Measurements from ENCODE around the gene TNP1. TPM values are rescaled to one million over a fixed set of nuclear protein-coding genes. Genes with fewer than 3 reads are reported as not detected.

TNP1 gene, protein sequence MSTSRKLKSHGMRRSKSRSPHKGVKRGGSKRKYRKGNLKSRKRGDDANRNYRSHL
- not detected for total RNA-seq

DNA sequence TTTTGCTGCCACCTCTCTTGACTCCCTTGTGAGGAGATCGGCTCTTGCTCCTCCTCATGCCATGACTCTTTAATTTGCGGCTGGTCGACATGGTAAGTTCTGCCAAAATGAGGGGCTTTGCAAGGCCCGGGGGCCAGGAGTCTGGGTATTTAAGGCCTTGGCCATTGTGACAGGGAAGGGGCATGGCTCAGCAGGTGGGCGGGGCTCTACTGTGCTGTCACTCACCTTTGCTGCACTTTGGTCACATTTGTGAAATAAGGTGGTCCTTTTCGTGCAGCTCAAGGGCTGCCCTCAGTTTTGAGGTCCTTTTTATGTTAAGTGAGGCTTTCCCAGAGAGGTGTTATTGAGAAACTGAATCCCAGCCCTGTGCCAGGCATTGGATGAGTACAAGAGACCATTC, at the start of gene TNP1:
TNP1 (minus strand) TSS at position 121 of the 400 bp plus-strand sequence; CDS start at position 91, 30 bp downstream.
- DNase-seq: no peak

DNA sequence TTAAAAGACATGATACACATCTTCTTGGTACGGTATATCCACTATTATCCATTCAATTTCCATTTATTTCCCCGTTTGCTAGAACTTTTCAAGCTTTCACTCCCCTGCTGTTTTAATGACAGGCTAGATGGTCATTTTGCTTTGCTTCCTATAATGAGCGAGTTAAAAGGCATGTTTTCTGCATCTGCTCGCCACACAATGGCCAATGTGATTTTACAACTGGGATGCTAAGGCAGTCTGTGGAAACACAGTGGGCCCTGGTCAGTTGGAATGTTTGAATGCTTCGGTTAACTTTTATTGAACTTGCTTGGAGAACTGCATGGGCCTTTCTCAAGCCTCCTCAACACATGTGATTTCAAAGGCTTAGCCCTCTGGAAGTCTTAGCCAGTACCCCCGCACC, 48.4 kb upstream of the TNP1 start:
- no peak for DNase-seq

DNA sequence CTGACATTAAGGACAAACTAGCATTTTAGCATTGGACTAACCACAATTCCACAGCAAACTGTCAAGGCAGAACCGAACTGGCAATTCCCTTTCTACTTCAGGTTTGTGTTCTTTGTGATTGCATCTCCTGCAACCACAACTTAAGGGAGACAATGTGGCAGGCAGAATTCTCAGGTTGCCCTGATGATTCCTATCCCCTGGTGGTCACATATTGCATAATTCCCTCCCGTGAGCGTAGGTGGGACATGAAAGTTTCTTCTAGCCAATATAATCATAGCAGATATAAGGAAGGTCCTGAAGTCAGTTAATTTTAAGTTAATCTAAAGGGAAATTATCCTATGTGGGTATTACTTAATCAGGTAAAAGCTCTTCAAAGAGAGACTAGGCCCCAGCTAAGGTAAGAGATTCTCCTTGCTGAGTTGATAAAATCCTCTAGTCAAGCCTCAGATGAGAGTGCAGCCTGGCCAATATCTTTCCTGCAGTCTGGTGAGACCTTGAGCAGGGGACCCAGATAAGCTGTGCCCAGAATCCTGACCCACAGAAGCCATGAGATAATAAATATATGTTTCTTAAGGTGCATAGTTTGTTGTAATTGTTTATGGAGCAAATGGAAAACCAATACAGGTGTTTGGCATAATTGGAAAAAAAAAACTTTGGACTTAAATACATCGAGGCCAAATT, 45.9 kb upstream of the TNP1 start:
- DNase-seq: no peak

DNA sequence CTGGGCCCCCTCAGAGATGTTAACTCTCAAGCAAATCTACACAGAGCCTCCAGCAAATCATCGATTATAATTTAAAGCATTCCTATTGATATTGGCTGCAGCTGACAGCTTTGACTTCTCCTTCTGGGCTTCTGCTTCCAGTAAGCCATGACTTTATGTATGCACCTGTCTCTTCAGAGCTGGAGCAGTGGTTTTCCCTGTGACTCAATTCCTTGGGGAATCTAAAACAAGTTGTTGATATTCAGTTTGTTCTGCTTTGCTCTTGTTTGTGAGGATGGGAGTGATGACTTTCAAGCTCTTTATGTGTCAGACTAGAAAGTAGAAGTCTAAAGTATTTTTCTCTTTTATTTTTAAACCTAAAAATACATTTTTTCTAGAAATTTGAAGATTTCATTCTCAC, 45.1 kb upstream of the TNP1 start:
- no peak for DNase-seq

DNA sequence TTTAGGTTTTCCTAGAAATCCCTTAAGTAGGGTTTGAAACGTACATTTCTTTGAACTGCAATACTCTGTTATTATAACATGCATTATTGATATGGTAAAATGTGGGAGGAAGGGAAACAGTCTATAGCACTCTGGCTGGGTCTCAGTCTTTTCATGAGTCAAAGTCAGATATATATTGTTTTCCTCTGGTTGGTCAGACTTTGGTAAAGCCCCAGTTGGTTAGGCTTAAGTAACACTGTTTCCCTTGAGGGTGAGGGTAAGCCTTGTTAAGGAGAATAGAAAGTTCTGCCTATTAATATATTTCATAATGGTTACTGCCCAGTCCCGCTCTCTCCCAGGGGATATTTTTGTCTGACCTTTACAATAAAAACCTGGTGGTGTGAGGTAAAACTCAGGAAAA, 44.7 kb upstream of the TNP1 start:
- DNase-seq: no peak

DNA sequence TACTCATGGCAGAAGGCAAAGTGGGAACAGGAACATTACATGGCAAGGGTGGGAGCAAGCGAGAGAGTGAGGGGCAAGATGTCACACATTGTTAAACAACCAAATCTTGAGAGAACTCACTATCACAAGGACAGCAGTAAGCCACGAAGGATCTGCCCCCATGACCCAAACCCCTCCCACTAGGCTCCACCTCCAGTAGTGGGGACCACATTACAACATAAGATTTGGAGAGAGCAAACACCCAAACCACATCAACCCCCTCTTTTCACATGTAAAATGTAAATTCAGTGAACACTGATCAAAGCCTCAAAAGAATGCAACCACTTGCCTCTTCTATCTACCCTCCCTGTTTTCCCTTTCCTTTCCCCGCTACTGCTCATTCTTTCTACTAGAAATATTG, 43.6 kb upstream of the TNP1 start:
- no peak for DNase-seq

DNA sequence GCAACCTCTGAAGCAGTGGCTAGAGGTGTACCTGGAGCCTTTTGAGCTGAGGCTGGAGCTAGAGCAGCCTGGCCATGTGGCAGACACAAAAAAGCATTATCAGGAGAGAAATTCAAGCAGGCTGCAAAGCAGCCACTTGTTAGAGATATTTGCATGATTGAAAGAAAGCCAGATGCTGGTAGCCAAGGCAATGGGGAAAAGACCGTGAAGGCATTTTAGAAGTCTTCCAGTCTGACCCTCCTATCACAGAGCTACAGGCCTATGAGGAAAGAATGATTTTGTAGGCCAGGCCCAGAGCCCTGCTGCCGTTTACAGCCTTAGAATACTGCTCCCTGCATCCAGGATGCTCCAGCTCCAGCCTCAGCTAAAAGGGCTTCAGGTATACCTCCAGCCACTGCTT, 41.4 kb upstream of the TNP1 start:
- no peak for DNase-seq

DNA sequence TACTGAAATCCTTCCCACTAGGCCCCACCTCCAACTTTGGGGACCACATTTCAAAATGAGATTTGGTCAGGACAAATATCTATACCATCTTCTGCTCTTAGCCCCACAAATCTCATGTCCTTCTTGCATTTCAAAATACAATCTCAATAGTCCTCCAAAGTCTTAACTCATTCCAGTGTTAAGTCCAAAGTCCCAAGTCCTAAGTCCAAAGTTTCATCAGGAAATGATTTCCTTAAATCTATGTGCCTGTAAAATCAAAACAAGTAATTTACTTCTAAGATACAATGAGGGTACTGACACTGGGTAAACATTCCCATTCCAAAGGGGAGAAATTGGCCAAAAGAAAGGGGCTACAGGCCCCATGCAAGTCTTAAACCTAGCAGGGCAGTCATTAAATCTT, 40.5 kb upstream of the TNP1 start:
- no peak for DNase-seq

DNA sequence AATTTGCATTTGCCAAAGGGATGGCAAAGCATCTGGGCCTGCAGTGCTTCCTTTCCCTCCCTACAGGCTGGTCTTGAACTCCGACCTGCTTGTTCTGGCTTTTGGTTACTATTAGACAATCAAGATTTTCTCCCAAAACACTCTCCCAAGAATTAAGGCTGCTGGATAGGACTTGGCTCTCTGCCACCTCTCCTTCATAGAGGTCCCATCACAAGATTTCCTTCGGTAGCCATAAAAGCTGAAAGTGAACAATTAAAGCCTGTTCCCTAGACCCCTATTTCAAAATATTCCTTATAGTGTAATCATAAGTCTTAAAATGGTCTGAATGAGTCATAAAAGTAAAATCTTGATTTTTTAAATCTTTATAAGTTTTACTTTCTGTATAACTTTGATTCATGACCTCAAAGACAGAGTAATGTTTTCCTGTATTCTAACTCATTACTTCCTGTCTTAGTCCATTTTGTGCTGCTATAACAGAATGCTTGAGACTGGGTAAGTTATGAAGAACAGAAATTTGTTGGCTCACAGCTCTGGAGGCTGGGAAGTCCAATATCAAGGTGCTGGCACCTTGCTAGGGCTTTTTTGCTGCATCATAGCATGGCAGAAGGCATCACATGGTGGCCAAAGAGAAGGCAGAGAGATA, 37.8 kb upstream of the TNP1 start:
- DNase-seq: no peak

DNA sequence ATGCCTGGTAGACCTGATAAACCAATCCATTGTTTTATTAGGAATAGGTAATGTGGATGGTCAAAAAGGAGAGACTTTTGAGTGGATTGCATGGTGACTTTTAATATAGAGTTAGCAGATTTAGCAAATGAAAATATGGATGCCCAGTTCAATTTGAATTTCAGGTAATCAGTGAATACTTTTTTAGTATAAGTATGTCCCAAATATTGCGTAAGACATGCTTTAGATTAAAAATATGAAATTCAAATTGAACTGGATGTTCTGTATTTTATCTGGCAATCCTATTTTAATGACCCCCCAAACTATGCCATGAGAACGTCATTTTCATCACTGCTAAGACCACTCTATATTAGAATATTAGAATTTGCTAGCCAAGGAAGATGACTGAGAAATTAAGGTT, 30.3 kb upstream of the TNP1 start:
- DNase-seq: no peak

DNA sequence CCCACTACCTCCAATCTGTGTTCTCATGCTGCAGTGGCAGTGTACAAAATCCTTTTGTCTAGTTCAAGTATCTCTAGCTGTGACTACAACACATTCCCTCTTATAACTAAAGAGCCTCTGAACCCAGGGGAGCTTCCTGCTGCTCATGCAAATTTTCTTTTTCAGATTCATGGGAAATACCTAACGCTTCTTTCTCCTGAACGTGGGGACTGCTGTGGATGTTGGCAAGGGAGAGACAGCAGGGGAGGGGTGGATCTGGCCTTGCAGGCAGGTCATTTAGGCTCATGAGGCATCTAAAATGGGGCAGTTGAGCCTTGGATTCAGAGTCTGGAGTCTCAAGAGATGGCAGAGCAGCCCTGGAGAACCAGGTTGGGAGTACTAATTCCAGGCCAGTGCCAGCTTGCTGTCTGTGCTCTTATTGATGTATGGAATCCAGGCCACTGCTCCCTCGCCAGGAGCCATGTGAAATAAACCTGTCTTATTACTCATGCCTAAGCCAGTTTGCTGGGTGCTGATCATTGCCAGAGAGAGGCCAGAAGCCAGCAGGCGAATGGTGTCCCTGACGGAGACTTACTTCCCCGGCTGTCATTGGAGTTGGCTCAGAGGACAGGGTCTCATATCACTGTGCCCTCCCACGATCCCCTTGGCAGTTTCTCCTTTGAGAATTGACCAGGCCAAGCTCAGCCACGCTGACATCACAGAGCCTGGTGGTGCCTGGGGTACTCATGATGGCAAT, 29.2 kb upstream of the TNP1 start:
- no peak for DNase-seq

DNA sequence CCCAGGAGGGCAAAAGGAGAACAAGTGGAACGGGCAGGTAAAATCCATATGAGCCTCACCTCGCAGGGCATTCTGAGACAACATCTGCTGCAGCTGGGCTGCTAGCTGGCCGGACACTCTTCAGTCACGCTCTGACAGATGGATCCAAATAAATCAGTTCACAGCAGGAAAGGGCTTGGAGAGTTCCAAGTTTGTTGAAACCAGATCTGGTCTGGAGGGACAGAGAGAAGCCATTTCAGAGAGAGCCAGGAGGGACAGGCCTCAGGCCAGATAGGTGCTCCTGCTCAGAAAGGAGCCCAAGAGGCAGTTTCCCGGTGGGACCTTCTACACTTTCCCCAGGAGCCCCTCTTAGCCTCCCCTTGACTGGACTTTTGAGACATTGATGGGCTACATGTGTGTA, 28.2 kb upstream of the TNP1 start:
- DNase-seq: no peak

DNA sequence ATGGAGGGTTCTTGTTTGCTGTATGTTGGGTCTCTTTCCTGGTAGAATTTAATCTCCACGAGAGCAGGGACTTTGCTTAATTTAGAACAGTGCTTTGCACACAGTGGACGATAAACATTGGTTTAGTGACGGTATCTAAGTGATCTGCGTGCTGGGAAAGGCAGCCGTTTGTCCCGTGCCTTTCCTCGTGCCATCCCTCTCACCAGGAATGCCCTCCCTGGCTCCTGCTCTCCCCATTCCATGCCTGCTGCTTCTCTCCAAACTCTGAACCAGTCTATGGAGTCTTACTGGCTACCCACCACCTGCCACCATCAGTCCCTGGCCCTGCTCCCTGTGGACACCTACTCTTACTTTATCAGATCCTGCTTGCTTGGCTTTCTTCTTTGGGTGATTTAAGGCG, 27.3 kb upstream of the TNP1 start:
- no peak for DNase-seq

DNA sequence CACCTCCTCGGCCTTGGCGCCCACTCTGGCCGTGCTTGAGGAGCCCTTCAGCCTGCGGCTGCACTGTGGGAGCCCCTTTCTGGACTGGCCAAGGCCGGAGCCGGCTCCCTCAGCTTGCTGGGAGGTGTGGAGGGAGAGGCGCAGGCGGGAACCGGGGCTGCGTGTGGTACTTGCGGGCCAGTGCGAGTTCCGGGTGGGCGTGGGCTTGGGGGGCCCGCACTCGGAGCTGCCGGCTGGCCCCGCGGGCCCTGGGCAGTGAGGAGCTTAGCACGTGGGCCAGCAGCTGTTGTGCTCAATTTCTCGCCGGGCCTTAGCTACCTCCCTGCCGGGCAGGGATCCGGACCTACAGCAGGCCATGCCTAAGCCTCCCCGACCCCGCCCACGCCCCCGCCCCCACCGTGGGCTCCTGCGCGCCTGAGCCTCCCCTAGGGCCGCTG, 25.3 kb upstream of the TNP1 start:
- no peak for DNase-seq

DNA sequence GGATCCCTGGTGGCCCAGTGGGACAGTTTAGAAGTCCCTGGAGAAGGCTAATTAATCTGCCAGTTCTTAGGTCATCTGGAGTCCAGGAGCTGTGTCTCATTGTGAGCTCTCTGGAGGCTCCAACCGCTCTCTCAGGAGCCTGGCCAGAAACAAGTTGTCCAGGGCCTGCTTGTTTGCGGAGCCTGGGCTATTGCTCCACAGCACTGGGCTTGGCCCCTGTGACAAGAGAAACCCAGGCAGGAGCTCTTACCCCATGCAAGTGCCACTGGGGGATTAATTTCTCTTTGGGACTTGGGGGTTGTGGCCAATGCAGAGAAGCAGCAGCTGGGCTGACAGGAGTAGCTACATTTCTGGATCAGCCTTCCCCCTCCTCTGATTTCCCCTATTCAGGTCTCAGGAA, 24.5 kb upstream of the TNP1 start:
- DNase-seq: no peak

DNA sequence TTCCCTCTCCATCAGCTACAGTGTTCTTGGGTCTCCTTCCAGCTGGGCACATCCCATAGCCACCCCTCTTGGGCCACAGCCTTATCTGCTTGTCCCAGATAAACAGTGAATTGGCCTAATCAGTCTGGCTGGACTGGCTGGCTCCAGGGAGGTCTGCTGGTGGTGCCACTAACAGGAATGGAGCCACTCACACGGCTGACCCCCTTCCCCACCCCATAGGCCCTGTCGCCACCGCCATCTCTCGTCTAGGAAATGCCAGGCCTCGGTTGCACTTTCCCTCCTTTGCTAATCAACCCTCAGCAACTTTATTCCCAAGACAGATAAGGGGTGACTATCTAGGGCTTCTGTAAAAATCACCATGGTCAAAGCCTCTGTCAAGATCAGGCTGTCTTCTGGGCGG, 23.0 kb upstream of the TNP1 start:
- DNase-seq: no peak

DNA sequence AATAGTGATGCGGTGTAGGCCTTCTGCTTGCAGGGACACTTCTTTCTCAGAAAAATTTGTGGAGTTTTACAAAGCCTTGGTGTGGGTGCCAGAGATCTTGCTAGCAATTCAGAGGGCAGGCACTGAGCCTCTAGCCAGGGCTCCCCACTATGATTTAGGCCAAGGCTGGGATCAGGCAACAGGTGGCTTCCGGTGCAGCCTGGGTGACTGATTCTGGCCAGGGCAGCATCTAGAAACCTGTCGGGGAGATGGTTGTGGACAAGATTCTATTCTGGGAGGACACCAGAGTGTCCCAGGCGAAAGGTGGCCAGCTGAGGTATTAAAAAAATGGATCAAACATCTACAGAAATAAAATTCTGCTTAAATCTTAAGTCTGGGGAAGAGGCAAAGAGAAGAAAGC, 21.5 kb upstream of the TNP1 start:
- DNase-seq: no peak

DNA sequence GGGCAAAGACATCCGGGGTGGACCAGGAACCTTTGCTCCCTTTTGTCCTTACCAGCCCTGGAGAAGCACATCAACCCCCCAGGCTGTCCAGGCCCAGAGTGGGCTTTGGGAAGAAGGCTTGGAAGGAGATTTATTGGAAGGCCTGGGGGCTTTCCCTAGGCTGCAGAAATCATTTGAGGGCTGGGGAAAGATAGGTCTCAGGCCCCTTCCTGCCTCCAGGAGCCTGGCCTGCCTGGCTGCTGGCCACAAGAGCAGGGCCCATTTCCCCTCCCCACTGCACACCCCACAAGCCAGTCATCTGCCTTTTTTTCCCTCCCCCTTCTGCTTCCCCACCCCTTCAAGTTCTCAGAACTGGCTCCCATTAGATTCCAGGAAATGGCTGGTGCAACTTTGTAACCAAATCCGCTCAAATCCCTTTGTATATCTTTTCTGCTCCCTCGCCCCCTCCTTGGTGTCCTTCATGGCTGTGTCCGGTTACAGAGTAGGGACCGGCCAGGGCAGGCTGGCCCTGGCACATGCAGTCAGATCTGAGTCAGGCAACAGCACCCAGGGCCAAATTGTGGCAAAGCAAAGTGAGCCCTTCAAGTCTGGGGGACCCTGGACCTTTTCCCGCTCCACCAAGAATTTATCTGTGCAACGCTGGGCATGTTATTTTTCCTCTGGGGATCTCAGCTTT, 20.8 kb upstream of the TNP1 start:
- DNase-seq: no peak

DNA sequence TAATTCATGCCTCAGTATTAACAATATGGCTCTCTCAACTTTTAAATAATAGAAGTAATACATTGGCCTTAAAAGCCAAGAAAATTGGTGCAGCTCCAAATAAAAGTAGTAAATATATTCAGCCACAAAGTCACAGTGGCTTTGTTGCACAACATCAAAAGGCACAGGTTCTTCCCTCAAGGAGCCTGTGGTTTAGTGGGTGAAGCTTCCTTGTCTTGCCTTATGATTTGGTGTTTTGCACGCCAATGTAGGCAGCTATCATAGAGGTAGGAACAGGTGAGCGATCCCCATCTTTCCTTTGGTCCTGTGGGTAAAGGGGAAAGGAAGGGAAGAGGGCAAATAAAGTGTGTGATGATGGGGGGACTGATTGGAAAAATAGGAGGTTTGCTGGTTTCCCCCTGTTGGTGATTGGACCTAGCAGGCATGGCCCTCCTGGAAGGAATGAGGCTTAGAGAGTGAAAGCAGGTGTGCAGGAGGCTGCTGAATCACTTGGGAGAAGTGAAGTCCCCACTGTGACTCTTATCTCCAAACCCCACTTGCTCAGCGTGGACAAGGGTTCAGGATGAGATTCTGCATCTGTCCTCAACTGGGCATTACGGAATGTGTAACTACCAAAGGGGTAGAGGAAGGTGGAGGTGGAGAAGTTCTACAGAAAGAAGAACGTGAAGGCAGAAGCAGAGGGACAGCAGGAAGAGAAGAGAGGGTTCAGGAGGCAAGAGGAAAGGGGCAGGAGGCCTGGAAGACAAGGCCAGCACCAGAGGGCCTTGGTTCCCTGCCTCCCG, 20.1 kb upstream of the TNP1 start:
- no peak for DNase-seq

DNA sequence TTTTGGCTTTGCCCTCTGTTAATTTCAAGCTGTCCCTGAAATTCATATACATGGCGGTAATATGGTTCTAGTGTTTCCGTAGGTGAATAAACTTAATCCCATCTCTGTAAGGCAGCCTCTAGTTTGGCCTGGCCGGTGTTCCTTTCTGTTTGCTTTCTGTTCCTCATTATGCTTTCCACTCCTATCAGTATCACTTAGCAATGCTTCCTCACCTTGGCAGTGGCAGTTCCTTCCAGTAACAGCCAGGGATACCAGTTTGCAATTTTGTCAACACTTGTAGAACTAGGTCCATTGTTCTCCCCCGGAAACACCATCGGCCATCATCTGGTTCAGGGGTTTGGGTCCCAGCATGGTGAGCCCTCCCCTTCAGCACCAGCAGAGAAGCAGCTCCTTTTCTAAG, 18.2 kb upstream of the TNP1 start:
- no peak for DNase-seq

DNA sequence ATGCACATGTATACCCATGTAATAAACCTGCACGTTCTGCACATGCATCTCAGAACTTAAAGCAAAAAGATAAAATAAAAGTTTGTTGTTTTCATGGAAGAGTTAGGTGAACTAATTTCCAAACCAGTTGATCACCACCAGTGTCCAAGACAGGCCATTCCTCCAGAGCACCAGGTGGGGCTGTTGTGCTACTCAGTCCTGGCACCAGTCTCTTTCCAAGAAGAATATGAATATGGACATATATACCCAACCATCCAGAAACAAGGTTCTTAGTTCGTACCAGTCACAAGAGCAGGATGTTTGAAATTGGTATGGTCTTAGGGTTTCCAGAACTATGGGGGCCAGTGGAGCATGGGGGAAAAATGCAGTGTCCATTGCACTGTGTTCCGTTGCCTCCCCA, 17.2 kb upstream of the TNP1 start:
- no peak for DNase-seq

DNA sequence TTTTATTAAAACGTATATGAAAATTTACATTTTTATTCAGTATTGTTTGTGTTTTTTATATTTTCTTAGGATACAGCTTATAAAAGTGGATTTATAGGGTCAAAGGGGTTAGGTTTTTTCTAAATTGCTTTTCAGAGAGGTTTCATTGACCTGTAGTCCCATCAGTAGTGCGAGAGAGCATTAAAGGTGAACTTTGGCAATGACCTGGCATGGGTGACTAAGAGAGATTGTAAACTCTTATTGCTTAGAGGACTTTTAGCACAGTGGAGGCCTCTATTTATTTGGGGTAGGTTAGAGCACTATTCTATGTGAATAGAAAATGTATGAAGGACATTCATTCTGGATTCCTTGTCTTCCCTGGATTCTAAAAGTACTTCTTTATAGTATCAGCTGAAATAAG, 16.0 kb upstream of the TNP1 start:
- DNase-seq: no peak

Data from skin of body (tissue), 2 donors.